Stimulated activated naive B cell treated with anti-CD40 and anti-IgM and Interleukin-4, amounts not matched to agents 10 μg/mL and 1 μg/mL and 100 μg/mL, for 72 hours (primary cell): ENCODE measurements around the gene FEZ2.
"Not testable (repeated sequence)": the region's sequence is repeated elsewhere in the genome, so short reads cannot be mapped to it uniquely, and the experiment has no call there.

Source experiments
- ATAC-seq, 2 donors: fragments of 150-1000 bp; cut with Tn5 transposase; replicated peaks; 2 replicates each; pipeline ENCODE4 v1.10.0; 2021; ENCODE audit warnings: moderate library complexity in 1 of 2
- DNase-seq: peaks from one replicate; pipeline ENCODE4 v3.0.0; 2021
- H3K27ac Mint-ChIP-seq: one replicate; pipeline ENCODE4 v1.8.0; 2022; ENCODE audit warnings: mild to moderate bottlenecking, mixed read lengths
- H3K27me3 Mint-ChIP-seq, 2 donors: one replicate each; pipeline ENCODE4 v1.8.0; 2022; ENCODE audit warnings: mixed read lengths in 2 of 2
- H3K36me3 Mint-ChIP-seq, 2 donors: one replicate each; pipeline ENCODE4 v1.8.0; 2022; ENCODE audit warnings: mixed read lengths in 2 of 2, mild to moderate bottlenecking in 1 of 2
- H3K4me1 Mint-ChIP-seq, 2 donors: one replicate each; pipeline ENCODE4 v1.8.0; 2022; ENCODE audit warnings: mixed read lengths in 2 of 2, mild to moderate bottlenecking in 1 of 2
- H3K4me3 Mint-ChIP-seq, 2 donors: one replicate each; pipeline ENCODE4 v1.8.0; 2022; ENCODE audit warnings: mild to moderate bottlenecking in 2 of 2, mixed read lengths in 2 of 2, moderate library complexity in 1 of 2
- H3K9me3 Mint-ChIP-seq, 2 donors: one replicate each; pipeline ENCODE4 v1.8.0; 2022; ENCODE audit warnings: mixed read lengths in 2 of 2, mild to moderate bottlenecking in 1 of 2

Gene FEZ2

GRCh38 chr2:36606925-36607324 is 9.0 kb upstream of the FEZ2 start:
- Mint-ChIP-seq H3K36me3 (no peaks in the 10 kb centered on the region), H3K4me1 (no peaks in the 10 kb centered on the region)

GRCh38 chr2:36605273-36605672 is 7.3 kb upstream of the FEZ2 start:
- H3K27ac Mint-ChIP-seq: no peak overlapping the region
- H3K4me1 Mint-ChIP-seq: no peaks in the 10 kb centered on the region
- H3K36me3 Mint-ChIP-seq: no peaks in the 10 kb centered on the region
- no peaks in the 10 kb centered on the region for H3K9me3 Mint-ChIP-seq
- H3K27me3 Mint-ChIP-seq: peaks cover 0 to 4% of the 10 kb centered on the region in 2 donors
- no peak for DNase-seq
- ATAC-seq: no peak
- no peak overlapping the region for H3K4me3 Mint-ChIP-seq

More at GRCh38 chr2:36606925-36607324, 9.0 kb upstream of the FEZ2 start:
- Mint-ChIP-seq H3K9me3 (no peaks in the 10 kb centered on the region), H3K27me3 (peaks cover 6 to 10% of the 10 kb centered on the region in 2 donors), H3K4me3 (no peak overlapping the region), H3K27ac (no peak overlapping the region)
- no peak for ATAC-seq
- no peak for DNase-seq

GRCh38 chr2:36603629-36604028 is 5.7 kb upstream of the FEZ2 start:
- DNase-seq, H3K27ac Mint-ChIP-seq, H3K36me3 Mint-ChIP-seq, H3K4me1 Mint-ChIP-seq, H3K9me3 Mint-ChIP-seq, H3K27me3 Mint-ChIP-seq, ATAC-seq, H3K4me3 Mint-ChIP-seq: not testable (repeated sequence)

GRCh38 chr2:36597003-36597531 is 901 bp downstream of the FEZ2 start:
- H3K4me1 Mint-ChIP-seq: peaks cover 21 to 41% of the 10 kb centered on the region in 2 donors
- ATAC-seq: no peak
- no peaks in the 10 kb centered on the region for H3K27me3 Mint-ChIP-seq
- peak overlapping the region; percentile 95 for H3K27ac Mint-ChIP-seq
- peak overlapping the region; percentile 85 to 95 for H3K4me3 Mint-ChIP-seq
- H3K9me3 Mint-ChIP-seq: peaks cover 0 to 3% of the 10 kb centered on the region in 2 donors
- peaks cover 19 to 21% of the 10 kb centered on the region in 2 donors for H3K36me3 Mint-ChIP-seq
- DNase-seq: no peak

GRCh38 chr2:36596397-36596796 is 1.6 kb downstream of the FEZ2 start:
- Mint-ChIP-seq H3K4me3 (peak overlapping the region; percentile 85 to 95), H3K9me3 (peaks cover 0 to 3% of the 10 kb centered on the region in 2 donors), H3K27ac (no peak overlapping the region), H3K4me1 (peaks cover 24 to 47% of the 10 kb centered on the region in 2 donors), H3K27me3 (no peaks in the 10 kb centered on the region), H3K36me3 (peaks cover 21 to 22% of the 10 kb centered on the region in 2 donors)
- DNase-seq: no peak
- no peak for ATAC-seq

GRCh38 chr2:36594849-36595248 is 3.1 kb downstream of the FEZ2 start:
- Mint-ChIP-seq H3K4me1 (peaks cover 24 to 59% of the 10 kb centered on the region in 2 donors), H3K27ac (no peak overlapping the region), H3K4me3 (no peak overlapping the region), H3K9me3 (peaks cover 0 to 3% of the 10 kb centered on the region in 2 donors), H3K36me3 (peaks cover 25% of the 10 kb centered on the region in 2 donors), H3K27me3 (no peaks in the 10 kb centered on the region)
- no peak for ATAC-seq
- DNase-seq: no peak

- no peak for ATAC-seq
- DNase-seq: no peak
- Mint-ChIP-seq H3K9me3 (peaks cover 0 to 2% of the 10 kb centered on the region in 2 donors), H3K36me3 (peaks cover 34 to 52% of the 10 kb centered on the region in 2 donors), H3K27me3 (no peaks in the 10 kb centered on the region), H3K4me1 (peaks cover 11 to 44% of the 10 kb centered on the region in 2 donors), H3K27ac (no peak overlapping the region), H3K4me3 (no peak overlapping the region)
Observed at GRCh38 chr2:36589230-36589630, 8.7 kb downstream of the FEZ2 start.

GRCh38 chr2:36587556-36587955 is 10.4 kb downstream of the FEZ2 start:
- Mint-ChIP-seq H3K27ac (no peak overlapping the region), H3K27me3 (no peaks in the 10 kb centered on the region), H3K36me3 (peaks cover 31 to 51% of the 10 kb centered on the region in 2 donors), H3K9me3 (no peaks in the 10 kb centered on the region), H3K4me3 (no peak overlapping the region), H3K4me1 (peaks cover 10 to 28% of the 10 kb centered on the region in 2 donors)
- no peak for ATAC-seq
- DNase-seq: no peak

GRCh38 chr2:36587101-36587500 is 10.9 kb downstream of the FEZ2 start:
- Mint-ChIP-seq H3K27me3 (no peaks in the 10 kb centered on the region), H3K36me3 (peaks cover 33 to 56% of the 10 kb centered on the region in 2 donors), H3K4me1 (peaks cover 10 to 28% of the 10 kb centered on the region in 2 donors), H3K9me3 (no peaks in the 10 kb centered on the region), H3K27ac (no peak overlapping the region), H3K4me3 (no peak overlapping the region)
- DNase-seq (no peak), ATAC-seq (no peak)

- Mint-ChIP-seq H3K27ac (no peak overlapping the region), H3K36me3 (peaks cover 33 to 56% of the 10 kb centered on the region in 2 donors), H3K4me3 (no peak overlapping the region), H3K9me3 (no peaks in the 10 kb centered on the region), H3K4me1 (peaks cover 8 to 24% of the 10 kb centered on the region in 2 donors), H3K27me3 (no peaks in the 10 kb centered on the region)
- DNase-seq: no peak
- no peak for ATAC-seq
Observed at GRCh38 chr2:36586672-36587071, 11.3 kb downstream of the FEZ2 start.

- peaks cover 4 to 5% of the 10 kb centered on the region in 2 donors for H3K4me1 Mint-ChIP-seq
- peaks cover 41 to 74% of the 10 kb centered on the region in 2 donors for H3K36me3 Mint-ChIP-seq
- H3K27me3 Mint-ChIP-seq: no peaks in the 10 kb centered on the region
- H3K4me3 Mint-ChIP-seq: no peak overlapping the region
- ATAC-seq: no peak
- no peak overlapping the region for H3K27ac Mint-ChIP-seq
- H3K9me3 Mint-ChIP-seq: no peaks in the 10 kb centered on the region
- no peak for DNase-seq
Observed at GRCh38 chr2:36584148-36584794, 13.7 kb downstream of the FEZ2 start.

- Mint-ChIP-seq H3K4me1 (peaks cover 10 to 11% of the 10 kb centered on the region in 2 donors), H3K36me3 (peaks cover 51 to 80% of the 10 kb centered on the region in 2 donors), H3K9me3 (no peaks in the 10 kb centered on the region), H3K27ac (no peak overlapping the region), H3K27me3 (no peaks in the 10 kb centered on the region), H3K4me3 (no peak overlapping the region)
- DNase-seq (no peak), ATAC-seq (no peak)
Observed at GRCh38 chr2:36582951-36583350, 15.0 kb downstream of the FEZ2 start.

GRCh38 chr2:36582538-36582937 is 15.4 kb downstream of the FEZ2 start:
- Mint-ChIP-seq H3K27me3 (no peaks in the 10 kb centered on the region), H3K27ac (no peak overlapping the region)

GRCh38 chr2:36579297-36579664 is 18.7 kb downstream of the FEZ2 start:
- Mint-ChIP-seq H3K9me3 (no peaks in the 10 kb centered on the region), H3K4me1 (peaks cover 10 to 11% of the 10 kb centered on the region in 2 donors), H3K27me3 (no peaks in the 10 kb centered on the region), H3K4me3 (no peak overlapping the region), H3K27ac (no peak overlapping the region), H3K36me3 (peaks cover 60 to 76% of the 10 kb centered on the region in 2 donors)
- ATAC-seq: no peak
- no peak for DNase-seq

More at GRCh38 chr2:36582538-36582937, 15.4 kb downstream of the FEZ2 start:
- peaks cover 10 to 11% of the 10 kb centered on the region in 2 donors for H3K4me1 Mint-ChIP-seq
- H3K4me3 Mint-ChIP-seq: no peak overlapping the region
- no peaks in the 10 kb centered on the region for H3K9me3 Mint-ChIP-seq
- H3K36me3 Mint-ChIP-seq: peaks cover 54 to 84% of the 10 kb centered on the region in 2 donors
- no peak for ATAC-seq
- DNase-seq: no peak
